ENCODE data around the gene ASS1. TPM values are rescaled to one million over a fixed set of nuclear protein-coding genes. Genes with fewer than 3 reads are reported as not detected.

Gene ASS1
- total and polyA plus RNA-seq, 11 donors: 31.5 to 154 (median 60.5) TPM

- intact Hi-C loops (cut with DNase I): no loop called here
- 77 to 85% (median 82%) methylated on average over 12 of the region's 12 CpGs for WGBS, 4 donors
- TF ChIP-seq POLR2A (IDR thresholded peaks at IDR 0.05) (no peak), CTCF (IDR thresholded peaks at IDR 0.05) (no peak)
- Histone ChIP-seq H3K4me3 (no peak overlapping the region), H3K4me1 (peaks cover 0 to 5% (median 0%) of the 10 kb centered on the region in 12 donors), H3K27me3 (no peaks in the 10 kb centered on the region), H3K36me3 (peaks cover 0 to 47% (median 16%) of the 10 kb centered on the region in 9 donors), H3K9me3 (no peaks in the 10 kb centered on the region), H3K27ac (no peak overlapping the region)
- ATAC-seq: no peak
- DNase-seq: no peak
Observed at GRCh38 chr9:130500340-130501180, 55.8 kb downstream of the ASS1 start.

- peak in 2 of 4 donors; percentile 20 to 34 for ATAC-seq
- peaks cover 0 to 5% (median 0%) of the 10 kb centered on the region in 12 donors for H3K4me1 ChIP-seq
- H3K27ac ChIP-seq: no peak overlapping the region
- DNase-seq: no peak
- H3K36me3 ChIP-seq: peaks cover 0 to 40% (median 6%) of the 10 kb centered on the region in 9 donors
- intact Hi-C loops (cut with DNase I): no loop called here
- WGBS, 4 donors: 91 to 94% (median 93%) methylated on average over 9 of the region's 9 CpGs
- no peaks in the 10 kb centered on the region for H3K27me3 ChIP-seq
- H3K9me3 ChIP-seq: no peaks in the 10 kb centered on the region
- no peak for TF ChIP-seq CTCF (IDR thresholded peaks at IDR 0.05)
- no peak for TF ChIP-seq POLR2A (IDR thresholded peaks at IDR 0.05)
- H3K4me3 ChIP-seq: no peak overlapping the region
Observed at GRCh38 chr9:130501639-130502038, 56.9 kb downstream of the ASS1 start.

- intact Hi-C loops (cut with DNase I): no loop called here
- DNase-seq: no peak
- Histone ChIP-seq H3K27ac (no peak overlapping the region), H3K27me3 (no peaks in the 10 kb centered on the region), H3K36me3 (no peaks in the 10 kb centered on the region), H3K9me3 (peaks cover 0 to 8% (median 0%) of the 10 kb centered on the region in 12 donors), H3K4me1 (no peaks in the 10 kb centered on the region), H3K4me3 (no peak overlapping the region)
- no peak for ATAC-seq
- 41 to 75% (median 53%) methylated on average over 2 of the region's 2 CpGs for WGBS, 4 donors
- TF ChIP-seq CTCF (IDR thresholded peaks at IDR 0.05) (no peak), POLR2A (IDR thresholded peaks at IDR 0.05) (no peak)
Observed at GRCh38 chr9:130508218-130508617, 63.5 kb downstream of the ASS1 start.

- H3K27me3 ChIP-seq: no peaks in the 10 kb centered on the region
- 89 to 94% (median 91%) methylated on average over 4 of the region's 4 CpGs for WGBS, 4 donors
- no peak for DNase-seq
- no peak overlapping the region for H3K4me3 ChIP-seq
- intact Hi-C loops (cut with DNase I): no loop called here
- ATAC-seq: no peak
- TF ChIP-seq CTCF (IDR thresholded peaks at IDR 0.05) (no peak), POLR2A (IDR thresholded peaks at IDR 0.05) (no peak)
- H3K36me3 ChIP-seq: no peaks in the 10 kb centered on the region
- no peaks in the 10 kb centered on the region for H3K4me1 ChIP-seq
- H3K27ac ChIP-seq: no peak overlapping the region
- H3K9me3 ChIP-seq: peaks cover 0 to 8% (median 0%) of the 10 kb centered on the region in 12 donors
Observed at GRCh38 chr9:130512199-130512598, 67.4 kb downstream of the ASS1 start.
